IgD-negative memory B cell (primary cell): ENCODE measurements around the gene KCNMA1. TPM values are rescaled to one million over a fixed set of nuclear protein-coding genes. Genes with fewer than 3 reads are reported as not detected.
A peak's percentile ranks its signal among the peaks of the same experiment; 100 is the strongest.
"Not testable (repeated sequence)": the region's sequence is repeated elsewhere in the genome, so short reads cannot be mapped to it uniquely, and the experiment has no call there.

Source experiments
- H3K27ac Mint-ChIP-seq, 3 donors: one replicate each; pipeline ENCODE4 v1.8.0; 2020 to 2022; ENCODE audit warnings: mild to moderate bottlenecking in 3 of 3, mixed read lengths in 3 of 3, moderate library complexity in 1 of 3
- H3K27me3 Mint-ChIP-seq: one replicate; pipeline ENCODE4 v1.8.0; 2021; ENCODE audit warnings: mixed read lengths
- H3K36me3 Mint-ChIP-seq: one replicate; pipeline ENCODE4 v1.8.0; 2020; ENCODE audit warnings: mild to moderate bottlenecking, mixed read lengths
- H3K4me1 Mint-ChIP-seq, 3 donors: one replicate each; pipeline ENCODE4 v1.8.0; 2020 to 2022; ENCODE audit warnings: mixed read lengths in 3 of 3, mild to moderate bottlenecking in 1 of 3
- H3K4me3 Mint-ChIP-seq, 4 donors: one replicate each; pipeline ENCODE4 v1.8.0; 2020 to 2022; ENCODE audit warnings: mild to moderate bottlenecking in 4 of 4, mixed read lengths in 4 of 4, moderate library complexity in 3 of 4
- H3K9me3 Mint-ChIP-seq, 3 donors: one replicate each; pipeline ENCODE4 v1.8.0; 2020 to 2021; ENCODE audit warnings: mixed read lengths in 3 of 3, mild to moderate bottlenecking in 1 of 3
- polyA plus RNA-seq: library from polyadenylated mRNA; unstranded; fragments of 300-500 nt; fragmentation: Illumina TruSeq; gene quantifications from one replicate; pipeline ENCODE4 v1.2.3, GENCODE V29; 2021

Gene KCNMA1
- polyA plus RNA-seq, 1 donor from 2014 or later: 5.5 TPM

DNA sequence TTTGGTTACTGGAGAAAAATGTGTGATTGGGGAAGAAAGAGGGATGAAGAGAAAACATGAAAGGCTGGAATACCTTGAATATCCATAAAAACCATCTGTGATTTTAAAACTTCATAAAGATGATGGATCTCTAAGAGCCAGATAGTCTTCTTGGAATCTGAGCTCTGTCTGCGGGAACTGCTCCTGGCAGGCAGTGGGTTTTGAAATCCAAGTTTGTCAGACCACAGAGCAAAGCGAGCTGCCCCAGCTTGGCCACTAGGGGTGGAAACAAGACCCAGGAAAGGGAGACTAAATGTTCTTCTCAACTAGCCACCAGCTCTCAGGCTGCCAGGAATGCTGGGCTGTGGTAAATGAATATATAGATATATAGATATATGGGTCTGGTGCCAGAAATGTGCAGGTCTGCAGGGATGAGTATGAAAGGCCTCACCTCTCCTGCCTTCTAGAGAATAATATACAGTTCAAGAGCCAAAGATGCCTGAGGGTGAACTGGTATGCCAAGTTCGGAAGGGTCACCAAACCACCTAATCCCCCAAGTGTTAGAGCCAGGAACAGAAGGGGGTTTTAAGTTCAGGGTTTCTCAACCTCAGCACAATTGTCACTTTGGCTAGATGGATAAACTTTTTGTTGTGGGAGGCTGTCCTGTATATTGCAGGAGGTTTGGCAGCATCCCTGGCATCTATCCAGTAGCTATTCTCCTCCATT is 208.8 kb downstream of the KCNMA1 start:
- H3K4me3 Mint-ChIP-seq: no peak overlapping the region
- H3K27ac Mint-ChIP-seq: no peak overlapping the region
- H3K4me1 Mint-ChIP-seq: no peaks in the 10 kb centered on the region
- no peaks in the 10 kb centered on the region for H3K9me3 Mint-ChIP-seq
- no peaks in the 10 kb centered on the region for H3K36me3 Mint-ChIP-seq
- H3K27me3 Mint-ChIP-seq: peaks cover 9% of the 10 kb centered on the region

DNA sequence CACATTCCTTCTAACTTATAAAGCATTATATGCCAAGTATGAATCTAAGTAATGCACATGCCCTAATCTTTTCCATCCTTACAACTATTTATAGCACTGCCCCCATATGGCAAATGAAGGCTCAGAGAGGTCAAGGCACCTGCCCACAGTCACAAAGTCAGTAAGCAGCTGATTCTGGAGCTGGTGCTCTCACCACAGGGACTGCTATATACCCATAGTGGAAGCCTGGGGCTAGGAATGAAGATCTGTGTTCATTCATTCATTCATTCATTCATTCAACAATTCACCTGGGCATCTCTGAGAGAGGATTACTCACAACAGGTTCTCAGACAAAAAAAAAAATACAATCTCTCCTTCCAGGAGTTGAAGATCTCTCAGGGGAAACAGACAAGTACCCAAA is 213.4 kb downstream of the KCNMA1 start:
- no peak overlapping the region for H3K4me3 Mint-ChIP-seq
- no peaks in the 10 kb centered on the region for H3K9me3 Mint-ChIP-seq
- H3K36me3 Mint-ChIP-seq: no peaks in the 10 kb centered on the region
- H3K27ac Mint-ChIP-seq: no peak overlapping the region
- H3K4me1 Mint-ChIP-seq: no peaks in the 10 kb centered on the region
- H3K27me3 Mint-ChIP-seq: peaks cover 5% of the 10 kb centered on the region

DNA sequence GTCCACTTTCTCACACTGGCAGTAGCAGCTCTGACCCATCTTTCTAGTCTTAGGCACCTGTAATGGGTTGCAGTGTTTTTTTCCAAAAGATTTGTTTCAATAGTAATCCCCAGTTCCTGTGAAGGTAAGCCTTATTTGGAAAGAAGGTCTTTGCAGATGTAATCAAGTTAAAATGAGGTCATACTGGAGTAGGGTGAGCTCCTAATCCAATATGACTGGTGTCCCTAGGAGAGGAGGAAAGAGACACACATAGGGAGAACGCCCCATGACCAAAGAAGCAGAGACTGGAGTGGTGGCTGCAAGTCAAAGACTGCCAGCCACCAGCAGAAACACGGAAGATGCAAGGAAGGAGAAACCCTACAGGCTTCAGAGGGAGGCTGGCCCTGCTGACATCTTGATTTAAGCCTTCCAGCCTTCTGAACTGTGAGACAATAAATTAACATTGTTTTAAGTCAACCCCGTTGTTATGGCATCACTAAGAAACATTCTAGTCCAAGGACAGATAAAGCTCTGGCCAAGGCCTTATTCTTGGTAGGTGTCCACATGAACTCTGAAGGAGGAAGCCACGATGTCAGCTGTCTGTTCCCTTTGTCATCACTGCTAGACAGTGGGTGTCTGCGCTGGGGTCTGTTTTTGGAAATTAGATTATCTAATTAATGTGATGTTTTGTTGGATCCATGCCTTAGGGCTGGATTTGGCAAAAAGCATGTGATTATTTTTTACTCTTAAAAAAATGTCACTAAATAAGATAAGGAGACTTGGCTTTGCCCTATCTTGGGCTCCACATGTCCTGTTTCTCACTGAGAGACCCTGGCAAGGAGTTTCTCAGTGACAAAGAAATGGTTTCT is 214.9 kb downstream of the KCNMA1 start:
- Mint-ChIP-seq H3K4me3 (no peak overlapping the region), H3K9me3 (no peaks in the 10 kb centered on the region), H3K4me1 (no peaks in the 10 kb centered on the region), H3K27ac (no peak overlapping the region), H3K36me3 (no peaks in the 10 kb centered on the region), H3K27me3 (no peaks in the 10 kb centered on the region)

DNA sequence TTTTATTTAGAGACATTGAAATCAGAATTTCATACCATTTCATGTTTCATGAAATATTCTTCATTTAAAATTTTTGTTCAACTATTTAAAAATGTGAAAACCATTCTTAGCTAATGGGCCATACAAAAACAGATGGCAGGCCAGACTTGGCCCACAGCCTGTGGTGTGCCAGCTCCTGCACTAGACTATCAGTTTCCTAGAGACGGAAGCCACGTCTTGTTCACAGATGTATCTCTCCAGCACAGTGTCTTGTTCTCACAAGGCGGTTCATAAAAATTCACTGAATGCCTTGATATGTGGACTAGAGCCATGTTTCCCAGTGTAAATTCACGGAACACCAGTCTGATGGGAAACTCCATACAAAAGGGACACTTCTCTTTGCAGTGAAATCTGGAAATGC is 216.0 kb downstream of the KCNMA1 start:
- no peaks in the 10 kb centered on the region for H3K4me1 Mint-ChIP-seq
- H3K27me3 Mint-ChIP-seq: no peaks in the 10 kb centered on the region
- no peaks in the 10 kb centered on the region for H3K36me3 Mint-ChIP-seq
- no peak overlapping the region for H3K4me3 Mint-ChIP-seq
- H3K9me3 Mint-ChIP-seq: peaks cover 0 to 2% (median 0%) of the 10 kb centered on the region in 3 donors
- no peak overlapping the region for H3K27ac Mint-ChIP-seq

DNA sequence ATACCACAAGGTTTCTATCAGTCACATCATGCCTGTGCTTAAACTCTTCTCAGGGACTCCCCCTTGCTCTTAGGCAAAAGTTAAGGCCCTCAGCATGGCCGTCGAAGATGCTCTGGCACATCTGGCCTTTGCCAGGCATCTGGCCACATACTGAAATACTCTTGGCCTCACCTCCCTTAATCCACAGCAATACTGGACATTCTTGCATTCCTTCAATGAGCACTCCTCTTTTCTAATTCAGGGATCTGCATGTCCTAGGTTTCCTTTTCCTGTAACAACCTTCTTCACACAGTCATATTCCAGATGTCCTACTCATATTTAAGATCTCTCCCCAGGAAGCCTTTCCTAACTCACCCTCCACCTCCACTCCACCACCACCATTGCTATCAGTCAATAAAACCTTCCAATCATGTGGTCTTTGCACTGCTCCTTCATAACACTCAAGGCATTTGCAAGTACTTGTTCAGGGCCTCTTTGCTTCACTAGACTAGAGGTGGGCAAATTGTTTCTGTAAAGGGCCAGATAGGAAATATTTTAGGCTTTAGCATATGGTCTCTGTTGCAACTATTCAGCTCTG is 216.6 kb downstream of the KCNMA1 start:
- Mint-ChIP-seq H3K27ac (no peak overlapping the region), H3K9me3 (peaks cover 0 to 2% (median 0%) of the 10 kb centered on the region in 3 donors), H3K36me3 (no peaks in the 10 kb centered on the region), H3K4me1 (no peaks in the 10 kb centered on the region), H3K4me3 (no peak overlapping the region), H3K27me3 (peaks cover 3% of the 10 kb centered on the region)

DNA sequence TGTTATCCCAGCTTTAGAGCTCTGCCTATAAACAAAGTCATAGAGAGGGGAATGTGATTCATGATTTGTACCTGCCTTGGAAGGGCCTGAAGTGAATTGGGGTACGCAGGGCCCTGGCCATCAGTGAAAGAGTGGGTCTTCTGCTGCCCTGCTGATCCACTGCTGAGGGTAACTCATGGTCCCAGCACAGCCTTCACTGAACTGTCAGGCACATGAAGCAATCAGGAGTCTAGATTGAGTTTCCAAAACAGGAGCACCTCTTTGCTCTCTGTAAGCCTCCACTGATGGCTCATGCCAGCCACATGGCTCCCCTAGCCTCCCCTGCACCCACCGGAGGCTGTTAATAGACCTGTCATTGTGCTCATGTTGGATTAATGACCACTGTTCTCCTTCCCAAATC is 217.6 kb downstream of the KCNMA1 start:
- H3K36me3 Mint-ChIP-seq: no peaks in the 10 kb centered on the region
- H3K27me3 Mint-ChIP-seq: peaks cover 5% of the 10 kb centered on the region

DNA sequence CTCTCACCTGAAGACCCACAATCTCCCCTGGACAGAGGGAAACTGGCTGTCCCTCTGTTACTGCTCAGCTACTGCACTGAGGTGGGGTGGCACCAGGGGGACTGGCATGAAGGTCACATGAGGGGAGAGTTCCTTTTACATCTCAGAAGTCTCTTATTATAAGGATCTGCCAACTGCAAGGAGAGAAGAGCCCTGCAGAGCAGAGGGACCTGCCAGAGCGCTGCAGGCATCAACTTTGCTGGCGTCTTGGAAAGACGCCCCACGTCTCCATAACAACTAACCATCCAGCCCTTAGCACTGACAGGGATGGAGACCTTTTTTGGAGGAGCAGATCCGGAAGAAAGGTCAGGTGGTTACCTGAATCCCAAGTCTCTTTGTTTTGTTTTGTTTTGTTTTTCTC is 218.6 kb downstream of the KCNMA1 start:
- Mint-ChIP-seq H3K27ac (no peak overlapping the region), H3K4me3 (no peak overlapping the region), H3K36me3 (no peaks in the 10 kb centered on the region), H3K9me3 (peaks cover 0 to 2% (median 0%) of the 10 kb centered on the region in 3 donors), H3K4me1 (no peaks in the 10 kb centered on the region), H3K27me3 (peaks cover 5% of the 10 kb centered on the region)

More for the DNA sequence above, 217.6 kb downstream of the KCNMA1 start:
- H3K4me3 Mint-ChIP-seq: no peak overlapping the region
- H3K27ac Mint-ChIP-seq: no peak overlapping the region
- H3K9me3 Mint-ChIP-seq: peaks cover 0 to 2% (median 0%) of the 10 kb centered on the region in 3 donors
- H3K4me1 Mint-ChIP-seq: no peaks in the 10 kb centered on the region

DNA sequence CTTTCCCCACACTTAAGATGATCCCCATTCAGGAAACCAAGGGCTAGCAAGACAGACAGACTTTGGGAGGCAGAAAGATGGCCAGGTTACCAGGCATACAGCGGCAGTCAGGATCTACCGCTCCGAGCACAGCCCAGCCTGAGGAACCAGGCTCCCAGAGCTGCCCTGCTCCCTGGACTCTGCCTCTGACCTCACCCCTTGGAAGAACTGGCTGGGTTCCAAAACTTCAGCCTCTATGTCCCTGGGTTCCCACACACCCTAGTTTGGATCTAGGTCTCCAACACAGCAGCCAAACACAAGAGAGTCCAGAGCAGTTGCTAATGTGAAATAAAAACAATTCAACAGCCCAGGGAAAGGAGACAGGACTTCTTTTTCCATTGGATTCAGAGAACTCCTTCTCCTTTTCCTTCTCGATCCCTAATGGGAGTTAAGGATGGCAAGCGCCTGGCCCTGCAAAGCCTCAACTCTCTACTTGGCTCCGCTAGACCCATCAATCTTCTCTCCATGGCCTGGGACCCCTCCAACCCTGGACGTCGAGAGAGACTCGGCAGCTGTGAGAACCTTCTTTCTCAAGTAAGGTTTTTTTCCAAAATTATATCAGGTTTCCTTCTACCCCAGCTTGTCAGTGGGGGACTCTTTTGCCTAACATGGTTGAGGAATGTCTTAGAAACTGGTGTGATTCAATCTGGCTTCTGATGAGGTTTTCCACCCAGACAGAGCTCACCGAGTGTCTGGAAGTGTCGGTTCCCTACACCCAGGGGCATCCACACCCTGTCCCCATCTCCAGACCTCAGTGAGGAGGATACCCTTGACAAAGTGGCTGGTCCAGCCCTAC is 219.6 kb downstream of the KCNMA1 start:
- no peaks in the 10 kb centered on the region for H3K4me1 Mint-ChIP-seq
- peaks cover 0 to 2% (median 0%) of the 10 kb centered on the region in 3 donors for H3K9me3 Mint-ChIP-seq
- H3K27ac Mint-ChIP-seq: no peak overlapping the region
- H3K27me3 Mint-ChIP-seq: peaks cover 5% of the 10 kb centered on the region
- H3K36me3 Mint-ChIP-seq: no peaks in the 10 kb centered on the region
- no peak overlapping the region for H3K4me3 Mint-ChIP-seq

DNA sequence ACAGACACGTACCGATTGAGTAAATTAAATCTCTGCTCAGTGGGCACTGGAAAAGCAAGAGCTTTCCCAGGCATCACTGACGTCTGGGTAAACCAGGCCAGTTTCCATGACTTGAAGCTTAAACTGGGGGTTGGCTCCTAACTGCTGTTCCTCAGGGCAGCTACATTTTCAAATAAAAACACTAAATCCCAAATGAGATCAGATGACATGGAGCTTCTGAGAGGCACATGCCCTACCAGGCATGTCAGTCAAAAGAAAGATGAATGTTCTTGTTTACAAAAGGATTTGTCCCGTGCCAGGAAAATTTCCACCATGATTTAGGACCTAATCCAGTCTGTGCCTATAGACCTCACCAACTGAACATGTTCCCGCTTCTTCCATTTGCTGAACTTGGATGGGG is 220.2 kb downstream of the KCNMA1 start:
- no peaks in the 10 kb centered on the region for H3K4me1 Mint-ChIP-seq
- H3K36me3 Mint-ChIP-seq: no peaks in the 10 kb centered on the region
- H3K9me3 Mint-ChIP-seq: peaks cover 0 to 2% (median 0%) of the 10 kb centered on the region in 3 donors
- H3K27ac Mint-ChIP-seq: no peak overlapping the region
- H3K4me3 Mint-ChIP-seq: no peak overlapping the region
- H3K27me3 Mint-ChIP-seq: peaks cover 5% of the 10 kb centered on the region

DNA sequence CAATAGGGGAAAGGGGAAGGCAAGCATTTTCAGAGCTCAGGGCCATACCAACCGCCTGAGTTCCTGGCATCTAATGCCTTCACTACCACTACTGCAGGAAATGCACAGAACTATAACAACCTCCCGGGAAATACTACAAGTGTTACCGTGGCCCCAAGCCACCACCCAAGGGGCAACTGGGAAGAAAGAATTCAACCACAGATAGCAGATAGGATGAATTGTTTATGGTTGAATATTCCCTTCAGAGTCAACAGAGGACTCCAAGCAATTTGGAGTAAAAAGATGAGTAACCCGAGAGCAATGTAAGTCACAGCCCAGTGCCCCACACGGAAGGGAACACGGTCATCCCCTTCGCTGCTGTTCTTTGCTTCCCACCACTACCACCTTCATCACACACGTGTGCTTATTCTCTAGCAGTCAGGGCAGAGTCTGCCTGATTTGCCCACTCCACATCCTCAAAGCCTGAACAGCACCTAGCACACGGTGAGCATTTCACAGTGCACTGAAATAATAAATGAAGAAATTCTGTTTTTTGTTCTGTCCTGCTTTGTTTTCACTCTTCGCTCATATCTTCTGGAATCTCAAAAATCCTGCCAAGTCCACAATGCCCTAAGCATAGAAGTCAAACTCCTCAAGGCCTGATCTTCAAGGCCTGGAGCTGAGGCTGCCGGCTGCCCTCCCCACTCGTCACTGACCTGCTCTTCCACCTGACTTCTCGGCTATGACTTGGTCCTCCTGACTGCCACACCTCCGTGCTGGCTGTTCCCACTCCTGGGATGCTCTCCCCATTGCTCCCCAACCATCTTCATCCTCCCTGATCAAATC is 221.1 kb downstream of the KCNMA1 start:
- Mint-ChIP-seq H3K36me3 (peaks cover 1% of the 10 kb centered on the region), H3K4me1 (no peaks in the 10 kb centered on the region), H3K9me3 (peaks cover 0 to 2% (median 0%) of the 10 kb centered on the region in 3 donors), H3K4me3 (peak overlapping the region in 1 of 4 donors; percentile 43), H3K27ac (no peak overlapping the region), H3K27me3 (peaks cover 5% of the 10 kb centered on the region)

DNA sequence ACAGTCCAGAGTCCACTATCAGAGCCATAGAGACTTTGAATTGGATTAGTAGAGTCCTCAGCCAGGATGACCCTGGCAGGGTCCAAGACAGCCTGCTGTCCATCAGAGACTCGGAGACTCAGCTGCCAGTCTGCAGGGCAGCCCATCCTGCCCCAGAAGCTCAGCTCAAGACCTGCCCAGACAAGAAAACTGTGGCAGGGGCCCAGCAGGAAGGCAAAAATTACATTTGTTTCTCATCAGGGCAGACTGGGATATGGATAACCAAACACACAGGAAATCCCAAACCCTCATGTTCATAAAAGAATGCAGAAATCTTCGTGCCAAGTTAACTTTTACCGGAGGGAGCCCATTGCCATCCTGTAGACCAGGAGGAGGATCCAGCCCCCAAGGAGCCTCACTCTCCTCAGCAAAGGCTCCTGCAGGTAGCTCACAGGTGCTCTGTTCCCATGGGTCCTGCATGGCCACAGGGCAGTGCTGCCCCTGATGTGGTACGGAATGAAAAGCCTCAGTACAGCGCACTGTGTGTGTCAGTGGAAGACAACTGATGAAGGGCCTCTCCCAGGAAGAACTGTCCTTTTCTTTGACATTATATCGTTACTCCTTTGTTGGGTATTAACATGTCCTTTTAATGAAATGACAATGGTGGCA is 222.2 kb downstream of the KCNMA1 start:
- H3K27me3 Mint-ChIP-seq: peaks cover 5% of the 10 kb centered on the region
- H3K27ac Mint-ChIP-seq: no peak overlapping the region
- no peaks in the 10 kb centered on the region for H3K4me1 Mint-ChIP-seq
- H3K4me3 Mint-ChIP-seq: no peak overlapping the region
- H3K36me3 Mint-ChIP-seq: peaks cover 1% of the 10 kb centered on the region
- peaks cover 0 to 2% (median 0%) of the 10 kb centered on the region in 3 donors for H3K9me3 Mint-ChIP-seq

DNA sequence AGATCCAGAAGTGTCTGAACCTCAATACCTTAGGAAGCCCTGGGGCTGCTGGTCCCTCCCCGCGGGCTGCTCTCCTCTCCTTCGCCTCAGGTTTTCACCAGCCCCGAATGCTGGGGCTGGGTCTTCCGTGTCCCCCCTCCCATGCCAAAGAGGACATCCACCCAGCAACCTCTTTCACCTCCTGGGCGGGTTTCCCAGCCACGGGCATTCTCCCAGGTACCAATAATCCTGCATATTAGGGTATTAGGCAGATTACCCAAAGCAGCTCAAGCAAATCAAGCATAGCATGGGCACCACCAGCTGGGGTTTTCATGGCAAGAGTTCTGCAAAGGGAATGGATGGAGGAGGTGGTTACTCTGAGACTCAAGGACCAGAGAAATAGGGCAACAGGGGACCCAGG is 224.4 kb downstream of the KCNMA1 start:
- H3K4me3 Mint-ChIP-seq: no peak overlapping the region
- H3K36me3 Mint-ChIP-seq: peaks cover 1% of the 10 kb centered on the region
- no peaks in the 10 kb centered on the region for H3K4me1 Mint-ChIP-seq
- H3K27me3 Mint-ChIP-seq: peaks cover 5% of the 10 kb centered on the region
- H3K9me3 Mint-ChIP-seq: peaks cover 0 to 2% (median 0%) of the 10 kb centered on the region in 3 donors
- H3K27ac Mint-ChIP-seq: no peak overlapping the region

DNA sequence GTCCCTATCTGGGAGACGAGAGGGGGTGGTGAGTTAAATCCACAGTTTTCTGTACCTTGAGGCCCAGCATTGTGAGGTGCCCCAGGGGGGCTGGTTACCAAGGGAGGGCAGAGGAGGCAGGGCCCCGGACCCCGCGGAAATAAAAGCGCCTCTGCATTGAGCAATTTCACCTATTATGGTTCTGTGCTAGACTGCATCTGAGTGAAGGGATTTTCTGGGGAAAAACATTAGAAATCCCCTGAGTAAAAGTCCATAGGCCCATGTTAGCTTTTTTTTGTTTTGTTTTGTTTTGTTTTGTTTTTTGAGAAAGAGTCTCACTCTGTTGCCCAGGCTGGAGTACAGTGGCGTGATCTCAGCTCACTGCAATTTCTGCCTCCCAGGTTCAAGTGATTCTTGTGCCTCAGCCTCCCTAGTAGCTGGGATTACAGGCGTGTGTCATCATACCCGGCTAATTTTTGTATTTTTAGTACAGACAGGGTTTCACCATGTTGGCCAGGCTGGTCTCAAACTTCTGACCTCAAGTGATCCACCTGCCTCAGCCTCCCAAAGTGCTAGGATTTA is 225.0 kb downstream of the KCNMA1 start:
- not testable (repeated sequence) for H3K27me3 Mint-ChIP-seq, H3K4me3 Mint-ChIP-seq, H3K27ac Mint-ChIP-seq, H3K36me3 Mint-ChIP-seq, H3K9me3 Mint-ChIP-seq, H3K4me1 Mint-ChIP-seq
